ENCODE data around the gene APPL2.
"Not testable (repeated sequence)": the region's sequence is repeated elsewhere in the genome, so short reads cannot be mapped to it uniquely, and the experiment has no call there.

Gene APPL2

DNA sequence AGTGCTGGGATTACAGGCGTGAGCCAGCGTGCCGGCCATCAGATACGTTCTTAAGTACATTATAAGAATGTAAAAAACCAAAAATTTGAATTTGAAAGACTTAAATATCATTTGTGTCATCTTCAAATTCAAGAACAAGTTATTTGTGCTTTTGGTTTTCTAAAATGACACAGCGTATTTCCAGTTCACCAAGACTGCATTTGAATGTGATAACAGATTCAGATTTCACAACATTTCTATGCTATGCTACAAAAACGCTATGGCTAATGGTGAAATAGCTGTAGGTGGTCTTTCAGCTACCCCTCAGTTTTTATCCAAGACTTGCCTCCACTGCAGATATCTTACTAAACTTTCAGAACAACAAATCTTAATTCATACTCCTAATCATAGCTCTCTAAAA lies 46.7 kb downstream of the APPL2 start:
- no peak for DNase-seq

- not testable (repeated sequence) for DNase-seq
These were observed 52.0 kb downstream of the APPL2 start for GRCh38 chr12:105183976-105184375.

- DNase-seq: not testable (repeated sequence)
These were observed 52.6 kb downstream of the APPL2 start for GRCh38 chr12:105183406-105183805.

DNA sequence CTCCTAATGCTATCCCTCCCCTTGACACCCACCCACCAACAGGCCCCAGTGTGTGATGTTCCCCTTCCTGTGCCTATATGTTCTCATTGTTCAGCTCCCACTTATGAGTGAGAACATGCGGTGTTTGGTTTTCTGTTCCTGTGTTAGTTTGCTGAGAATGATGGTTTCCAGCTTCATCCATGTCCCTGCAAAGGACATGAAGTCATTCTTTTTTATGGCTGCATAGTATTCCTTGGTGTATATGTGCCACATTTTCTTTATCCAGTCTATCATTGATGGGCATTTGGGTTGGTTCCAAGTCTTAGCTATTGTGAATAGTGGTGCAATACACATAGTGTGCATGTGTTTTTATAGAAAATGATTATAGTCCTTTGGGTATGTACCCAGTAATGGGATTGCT lies 56.9 kb downstream of the APPL2 start:
- DNase-seq: not testable (repeated sequence)

- no peak for DNase-seq
These were observed 58.8 kb downstream of the APPL2 start for GRCh38 chr12:105177208-105177607.

DNA sequence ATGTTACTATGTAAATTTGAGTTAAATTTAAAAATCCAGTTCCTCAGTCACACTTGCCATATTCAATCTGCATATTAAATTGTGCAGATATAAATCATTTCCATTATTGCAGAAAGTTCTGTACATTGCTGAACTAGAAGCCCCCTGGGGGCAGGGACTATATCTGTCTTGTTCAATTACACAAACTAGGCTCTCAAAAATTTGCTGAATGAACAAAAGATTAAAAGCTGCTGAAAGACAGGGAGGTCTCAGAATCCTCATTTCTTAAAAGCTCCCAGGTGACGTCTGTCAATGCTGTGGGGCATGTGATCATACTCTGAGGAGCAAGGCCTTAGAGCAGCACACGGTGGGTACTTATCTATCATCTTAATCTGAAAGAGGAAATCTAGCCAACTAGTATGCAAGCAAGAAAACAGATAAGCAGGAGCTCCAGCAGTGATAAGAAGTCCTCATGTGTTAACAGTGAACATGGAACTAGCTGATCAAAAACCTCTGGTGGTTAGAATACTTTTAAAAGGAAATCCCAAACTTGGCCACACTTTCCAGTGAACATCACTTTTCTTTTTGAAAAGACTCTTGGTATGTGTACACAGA lies 60.5 kb downstream of the APPL2 start:
- DNase-seq: no peak

GRCh38 chr12:105171691-105172436 lies 64.1 kb downstream of the APPL2 start:
- no peak for DNase-seq

GRCh38 chr12:105170139-105170538 lies 65.8 kb downstream of the APPL2 start:
- DNase-seq: no peak

- no peak for DNase-seq
These were observed 68.0 kb downstream of the APPL2 start for GRCh38 chr12:105168006-105168405.

DNA sequence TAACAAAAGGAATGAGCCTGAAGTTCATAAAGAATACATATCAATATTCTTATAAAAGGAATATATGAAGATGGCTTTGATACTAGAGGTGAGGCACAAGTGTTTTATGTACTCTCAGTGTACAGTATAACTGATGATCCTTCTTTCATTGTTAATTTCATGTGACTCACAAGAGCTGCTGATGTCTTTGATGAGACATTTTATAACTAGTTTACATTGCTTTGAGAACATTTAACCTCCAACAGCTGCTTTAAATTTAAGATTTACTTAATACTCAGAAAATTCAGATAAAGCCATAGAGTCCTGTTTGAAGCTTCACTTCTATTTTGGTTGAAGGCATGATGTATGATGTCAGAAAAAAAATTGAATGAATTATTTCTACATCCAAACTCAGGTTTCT lies 68.6 kb downstream of the APPL2 start:
- DNase-seq: no peak

- DNase-seq: no peak
These were observed 69.2 kb downstream of the APPL2 start for GRCh38 chr12:105166736-105167135.

DNA sequence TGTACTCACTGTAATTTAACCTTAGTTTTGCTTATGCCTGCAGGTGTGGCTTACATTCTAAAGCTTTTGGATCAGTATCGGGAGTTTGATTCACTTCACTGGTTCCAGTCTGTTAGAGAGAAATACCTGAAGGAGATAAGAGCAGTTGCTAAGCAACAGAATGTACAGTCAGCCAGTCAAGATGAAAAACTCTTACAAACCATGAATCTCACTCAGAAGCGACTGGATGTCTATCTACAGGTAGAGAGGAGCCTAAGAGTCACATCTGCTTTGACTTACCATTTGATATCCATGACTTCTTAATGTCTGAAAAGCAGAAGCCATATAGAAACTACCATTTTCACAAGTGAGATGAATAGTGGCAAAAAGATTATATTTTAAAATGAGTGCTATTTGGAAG lies 71.9 kb downstream of the APPL2 start:
- no peak for DNase-seq

GRCh38 chr12:105162174-105162573 lies 73.8 kb downstream of the APPL2 start:
- no peak for DNase-seq

DNA sequence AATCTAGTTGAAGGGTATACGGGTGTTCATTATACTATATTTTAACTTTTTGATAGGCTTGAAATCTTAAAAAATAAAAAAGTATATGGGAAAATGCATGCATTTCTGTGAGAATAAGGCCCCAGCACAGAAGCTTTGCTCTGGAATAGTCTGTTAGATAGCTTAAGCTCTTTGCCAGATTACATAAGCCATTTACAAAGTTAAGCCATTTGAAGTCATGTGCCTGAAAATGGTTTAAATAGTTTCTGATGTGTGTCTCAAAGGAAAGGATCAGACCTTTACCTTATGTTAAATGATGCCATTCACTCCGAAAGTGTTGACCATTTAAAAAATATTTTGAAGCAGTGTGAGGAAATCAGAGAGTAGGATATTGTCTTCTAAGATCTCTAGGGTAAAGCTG lies 77.1 kb downstream of the APPL2 start:
- no peak for DNase-seq

GRCh38 chr12:105157606-105158005 lies 78.4 kb downstream of the APPL2 start:
- DNase-seq: no peak

DNA sequence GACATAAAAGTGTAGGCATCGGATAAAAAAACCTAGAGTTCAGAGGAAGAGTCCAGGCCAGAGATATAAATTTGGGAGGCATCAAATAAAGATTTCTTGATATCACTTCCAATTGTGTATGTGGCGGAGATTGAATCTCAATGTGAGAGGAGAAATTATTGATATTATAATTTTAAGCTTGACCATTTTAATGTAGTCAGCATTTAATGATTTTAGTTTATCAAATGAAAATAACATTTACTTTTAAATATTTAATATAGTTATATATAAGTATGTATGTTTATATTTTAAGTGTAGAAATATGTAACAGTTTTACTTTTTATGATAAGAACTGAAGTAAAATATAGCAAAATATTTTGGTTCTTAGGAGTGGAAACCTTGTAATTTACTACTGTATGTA lies 79.7 kb downstream of the APPL2 start:
- DNase-seq: no peak

GRCh38 chr12:105142259-105142658 lies 93.7 kb downstream of the APPL2 start:
- DNase-seq: no peak

GRCh38 chr12:105141320-105141922 lies 94.6 kb downstream of the APPL2 start:
- no peak for DNase-seq

DNA sequence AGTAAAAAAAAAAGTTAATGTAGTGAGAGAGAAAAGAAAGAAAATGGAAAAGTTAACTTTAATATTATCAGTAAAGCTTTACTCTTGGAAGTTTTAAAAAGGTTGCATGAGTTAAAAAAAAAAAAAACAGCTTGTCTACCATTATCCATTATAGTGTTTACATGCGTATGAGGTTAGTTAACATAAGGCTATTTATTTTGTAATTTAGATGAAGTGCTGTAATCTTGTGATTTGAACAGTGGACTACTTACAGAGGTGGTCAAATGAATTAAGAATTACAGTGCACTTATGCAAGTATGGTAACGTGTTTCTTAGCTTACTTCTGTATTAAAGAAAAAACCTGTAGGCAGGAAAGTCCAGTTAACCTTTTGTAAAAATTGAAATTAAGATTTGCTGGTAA lies 97.7 kb downstream of the APPL2 start:
- no peak for DNase-seq
